Subcutaneous abdominal adipose tissue (tissue), 5 donors: ENCODE data around the gene TTLL13.
A peak's percentile ranks its signal among the peaks of the same experiment; 100 is the strongest.
"Not testable (repeated sequence)": the region's sequence is repeated elsewhere in the genome, so short reads cannot be mapped to it uniquely, and the experiment has no call there.

Source experiments
- H3K27ac ChIP-seq: one replicate; pipeline ENCODE4 v1.7.0; 2013; ENCODE audit warnings: low read depth, mild to moderate bottlenecking, inconsistent platforms, low read length, moderate library complexity
- H3K27me3 ChIP-seq, 5 donors: one replicate each; pipeline ENCODE4 v1.7.0; 2013; ENCODE audit warnings: low read length in 5 of 5, inconsistent platforms in 1 of 5; ENCODE audit not compliant: control insufficient read depth in 5 of 5, insufficient read depth in 4 of 5
- H3K36me3 ChIP-seq, 5 donors: one replicate each; pipeline ENCODE4 v1.7.0; 2013; ENCODE audit warnings: low read length in 5 of 5; ENCODE audit not compliant: control insufficient read depth in 5 of 5, insufficient read depth in 5 of 5
- H3K4me1 ChIP-seq, 5 donors: one replicate each; pipeline ENCODE4 v1.7.0; 2013; ENCODE audit warnings: low read length in 5 of 5, mild to moderate bottlenecking in 3 of 5, moderate library complexity in 1 of 5; ENCODE audit not compliant: control insufficient read depth in 5 of 5, insufficient read depth in 5 of 5
- H3K4me3 ChIP-seq, 5 donors: one replicate each; pipeline ENCODE4 v1.7.0; 2013; ENCODE audit warnings: low read length in 5 of 5, low read depth in 1 of 5
- H3K9ac ChIP-seq, 5 donors: one replicate each; pipeline ENCODE4 v1.7.0; 2013; ENCODE audit warnings: low read length in 5 of 5, mild to moderate bottlenecking in 4 of 5, moderate library complexity in 3 of 5
- H3K9me3 ChIP-seq, 5 donors: one replicate each; pipeline ENCODE4 v1.7.0; 2013; ENCODE audit warnings: low read length in 5 of 5; ENCODE audit not compliant: control insufficient read depth in 5 of 5
- donor health status: healthy.
- donor health status: healthy.
- donor health status: healthy.
- donor health status: healthy.
- donor health status: healthy.

Gene TTLL13

GRCh38 chr15:90278467-90278866 is 29.1 kb downstream of the TTLL13 start:
- H3K4me3 ChIP-seq, H3K36me3 ChIP-seq, H3K27ac ChIP-seq, H3K9me3 ChIP-seq, H3K27me3 ChIP-seq, H3K9ac ChIP-seq, H3K4me1 ChIP-seq: not testable (repeated sequence)

GRCh38 chr15:90280743-90281142 is 31.4 kb downstream of the TTLL13 start:
- not testable (repeated sequence) for H3K27ac ChIP-seq

GRCh38 chr15:90281637-90282036 is 32.3 kb downstream of the TTLL13 start:
- H3K4me1 ChIP-seq, H3K9me3 ChIP-seq, H3K27ac ChIP-seq, H3K27me3 ChIP-seq, H3K9ac ChIP-seq, H3K4me3 ChIP-seq, H3K36me3 ChIP-seq: not testable (repeated sequence)

More at GRCh38 chr15:90280743-90281142, 31.4 kb downstream of the TTLL13 start:
- H3K27me3 ChIP-seq, H3K4me3 ChIP-seq, H3K4me1 ChIP-seq, H3K9me3 ChIP-seq, H3K9ac ChIP-seq, H3K36me3 ChIP-seq: not testable (repeated sequence)

- H3K4me3 ChIP-seq, result no peak overlapping the region
- no peaks in the 10 kb centered on the region for H3K36me3 ChIP-seq
- peaks cover 0 to 3% (median 0%) of the 10 kb centered on the region in 5 donors for H3K4me1 ChIP-seq
- H3K9me3 ChIP-seq, result no peaks in the 10 kb centered on the region
- no peak overlapping the region for H3K9ac ChIP-seq
- H3K27me3 ChIP-seq, result no peaks in the 10 kb centered on the region
- no peak overlapping the region for H3K27ac ChIP-seq
Observed at GRCh38 chr15:90286678-90287077, 37.3 kb downstream of the TTLL13 start.

- peaks cover 0 to 3% (median 0%) of the 10 kb centered on the region in 5 donors for H3K4me1 ChIP-seq
- no peak overlapping the region for H3K4me3 ChIP-seq
- no peaks in the 10 kb centered on the region for H3K27me3 ChIP-seq
- H3K27ac ChIP-seq, result no peak overlapping the region
- H3K9ac ChIP-seq, result no peak overlapping the region
- H3K9me3 ChIP-seq, result no peaks in the 10 kb centered on the region
- H3K36me3 ChIP-seq, result no peaks in the 10 kb centered on the region
Observed at GRCh38 chr15:90287101-90287500, 37.7 kb downstream of the TTLL13 start.

GRCh38 chr15:90287946-90288345 is 38.6 kb downstream of the TTLL13 start:
- no peak overlapping the region for H3K9ac ChIP-seq
- peaks cover 0 to 3% (median 0%) of the 10 kb centered on the region in 5 donors for H3K4me1 ChIP-seq
- no peak overlapping the region for H3K4me3 ChIP-seq
- H3K36me3 ChIP-seq, result no peaks in the 10 kb centered on the region
- H3K9me3 ChIP-seq, result no peaks in the 10 kb centered on the region
- H3K27me3 ChIP-seq, result no peaks in the 10 kb centered on the region
- H3K27ac ChIP-seq, result no peak overlapping the region

- Histone ChIP-seq H3K4me3 (no peak overlapping the region), H3K9me3 (no peaks in the 10 kb centered on the region), H3K4me1 (peaks cover 0 to 15% (median 8%) of the 10 kb centered on the region in 5 donors), H3K27ac (no peak overlapping the region), H3K9ac (no peak overlapping the region), H3K36me3 (no peaks in the 10 kb centered on the region), H3K27me3 (no peaks in the 10 kb centered on the region)
Observed at GRCh38 chr15:90291679-90292356, 42.5 kb downstream of the TTLL13 start.

- H3K27ac ChIP-seq, result not testable (repeated sequence)
Observed at GRCh38 chr15:90293040-90293810, 43.9 kb downstream of the TTLL13 start.

GRCh38 chr15:90294159-90294558 is 44.8 kb downstream of the TTLL13 start:
- no peak overlapping the region for H3K9ac ChIP-seq
- peaks cover 0 to 16% (median 6%) of the 10 kb centered on the region in 5 donors for H3K4me1 ChIP-seq
- no peaks in the 10 kb centered on the region for H3K9me3 ChIP-seq
- H3K27me3 ChIP-seq, result no peaks in the 10 kb centered on the region
- no peaks in the 10 kb centered on the region for H3K36me3 ChIP-seq
- no peak overlapping the region for H3K4me3 ChIP-seq
- no peak overlapping the region for H3K27ac ChIP-seq

More at GRCh38 chr15:90293040-90293810, 43.9 kb downstream of the TTLL13 start:
- not testable (repeated sequence) for H3K9ac ChIP-seq, H3K9me3 ChIP-seq, H3K27me3 ChIP-seq, H3K36me3 ChIP-seq
- Histone ChIP-seq H3K4me3 (peak overlapping the region in 1 of 5 donors; percentile 40), H3K4me1 (peaks cover 0 to 15% (median 6%) of the 10 kb centered on the region in 5 donors)

- no peak overlapping the region for H3K27ac ChIP-seq
- H3K9me3 ChIP-seq, result no peaks in the 10 kb centered on the region
- no peak overlapping the region for H3K9ac ChIP-seq
- H3K4me1 ChIP-seq, result peaks cover 0 to 16% (median 6%) of the 10 kb centered on the region in 5 donors
- H3K27me3 ChIP-seq, result no peaks in the 10 kb centered on the region
- H3K36me3 ChIP-seq, result no peaks in the 10 kb centered on the region
- H3K4me3 ChIP-seq, result no peak overlapping the region
Observed at GRCh38 chr15:90294601-90295269, 45.4 kb downstream of the TTLL13 start.
